Endothelial cell of umbilical vein (primary cell): ENCODE data around the gene FBXL13.

Source experiments
- FOS ChIP-seq: IDR thresholded peaks from 2 replicates; pipeline ENCODE4 v1.6.1; 2011; ENCODE audit warnings: mild to moderate bottlenecking, low read length, moderate library complexity, borderline replicate concordance; ENCODE audit not compliant: insufficient read depth
- MYC ChIP-seq: IDR thresholded peaks from one replicate; pipeline ENCODE4 v1.6.1; 2011; ENCODE audit warnings: mild to moderate bottlenecking, low read depth, low read length
- POLR2A ChIP-seq: IDR thresholded peaks from 2 replicates; pipeline ENCODE4 v1.6.1; 2012; ENCODE audit warnings: low read depth, mild to moderate bottlenecking, control low read depth, low read length
- POLR2AphosphoS5 ChIP-seq: IDR thresholded peaks from 2 replicates; pipeline ENCODE4 v1.6.1; 2012; ENCODE audit warnings: low read depth, mild to moderate bottlenecking, control low read depth, low read length, moderate library complexity; ENCODE audit not compliant: insufficient read depth
- TF ChIP-seq, protein P1 (sequence below), 2 donors: IDR thresholded peaks; 1 replicate in 1 of 2; 2 replicates in 1 of 2; pipeline ENCODE4 v1.5.1; 2011; ENCODE audit warnings: low read length in 2 of 2, mild to moderate bottlenecking in 2 of 2, moderate library complexity in 2 of 2, control low read depth in 1 of 2, inconsistent platforms in 1 of 2, low read depth in 1 of 2; ENCODE audit not compliant: insufficient read depth in 1 of 2; ENCODE audit errors: extremely low read depth in 1 of 2

GRCh38 chr7:102823390-102824119 lies 251.0 kb downstream of the FBXL13 start:
- no peak for TF ChIP-seq POLR2A
- TF ChIP-seq, protein P1, sequence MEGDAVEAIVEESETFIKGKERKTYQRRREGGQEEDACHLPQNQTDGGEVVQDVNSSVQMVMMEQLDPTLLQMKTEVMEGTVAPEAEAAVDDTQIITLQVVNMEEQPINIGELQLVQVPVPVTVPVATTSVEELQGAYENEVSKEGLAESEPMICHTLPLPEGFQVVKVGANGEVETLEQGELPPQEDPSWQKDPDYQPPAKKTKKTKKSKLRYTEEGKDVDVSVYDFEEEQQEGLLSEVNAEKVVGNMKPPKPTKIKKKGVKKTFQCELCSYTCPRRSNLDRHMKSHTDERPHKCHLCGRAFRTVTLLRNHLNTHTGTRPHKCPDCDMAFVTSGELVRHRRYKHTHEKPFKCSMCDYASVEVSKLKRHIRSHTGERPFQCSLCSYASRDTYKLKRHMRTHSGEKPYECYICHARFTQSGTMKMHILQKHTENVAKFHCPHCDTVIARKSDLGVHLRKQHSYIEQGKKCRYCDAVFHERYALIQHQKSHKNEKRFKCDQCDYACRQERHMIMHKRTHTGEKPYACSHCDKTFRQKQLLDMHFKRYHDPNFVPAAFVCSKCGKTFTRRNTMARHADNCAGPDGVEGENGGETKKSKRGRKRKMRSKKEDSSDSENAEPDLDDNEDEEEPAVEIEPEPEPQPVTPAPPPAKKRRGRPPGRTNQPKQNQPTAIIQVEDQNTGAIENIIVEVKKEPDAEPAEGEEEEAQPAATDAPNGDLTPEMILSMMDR (IDR thresholded peaks at IDR 0.05; ENCODE audit: extremely low read depth in 1 of 2, insufficient read depth in 1 of 2, low read depth in 1 of 2, low read length in 2 of 2): no peak
- TF ChIP-seq FOS: no peak
- TF ChIP-seq POLR2AphosphoS5: no peak
- TF ChIP-seq MYC: no peak
